H9 (cell line): ENCODE measurements around the gene HSPG2. TPM values are rescaled to one million over a fixed set of nuclear protein-coding genes. Genes with fewer than 3 reads are reported as not detected.

ENCODE experiments used
- DNase-seq: peaks from one replicate; pipeline ENCODE4 v3.0.0-alpha.2; 2017
- H2AFZ ChIP-seq: one replicate; pipeline ENCODE4 v1.6.1; 2013; ENCODE audit warnings: mild to moderate bottlenecking, low read length, control low read depth, moderate library complexity
- H2AK5ac ChIP-seq: 2 replicates; pipeline ENCODE4 v1.6.1; 2013; ENCODE audit warnings: low read length, control low read depth, mixed read lengths; ENCODE audit not compliant: insufficient read length
- H2BK120ac ChIP-seq: one replicate; pipeline ENCODE4 v1.6.1; 2013; ENCODE audit warnings: low read depth, mild to moderate bottlenecking, low read length, control low read depth, inconsistent platforms; ENCODE audit not compliant: poor library complexity, severe bottlenecking
- H2BK12ac ChIP-seq: 2 replicates; pipeline ENCODE4 v1.6.1; 2013; ENCODE audit warnings: low read length, control low read depth, mixed read lengths, low read depth; ENCODE audit not compliant: insufficient read length
- H2BK15ac ChIP-seq: 2 replicates; pipeline ENCODE4 v1.6.1; 2013; ENCODE audit warnings: low read depth, low read length, control low read depth
- H2BK20ac ChIP-seq: one replicate; pipeline ENCODE4 v1.6.1; 2013; ENCODE audit warnings: low read depth, mild to moderate bottlenecking, low read length, control low read depth, inconsistent platforms; ENCODE audit not compliant: poor library complexity, severe bottlenecking
- H2BK5ac ChIP-seq: 2 replicates; pipeline ENCODE4 v1.6.1; 2013; ENCODE audit warnings: low read length, control low read depth, mixed read lengths; ENCODE audit not compliant: insufficient read length
- H3K14ac ChIP-seq: 2 replicates; pipeline ENCODE4 v1.6.1; 2013; ENCODE audit warnings: low read length, control low read depth; ENCODE audit not compliant: insufficient read depth
- H3K18ac ChIP-seq: 2 replicates; pipeline ENCODE4 v1.6.1; 2013; ENCODE audit warnings: low read depth, mild to moderate bottlenecking, mixed read lengths, low read length, control low read depth; ENCODE audit not compliant: insufficient read length
- H3K23ac ChIP-seq: 2 replicates; pipeline ENCODE4 v1.6.1; 2013; ENCODE audit warnings: low read length, control low read depth, mixed read lengths, low read depth; ENCODE audit not compliant: insufficient read length
- H3K23me2 ChIP-seq: 2 replicates; pipeline ENCODE4 v1.6.1; 2013; ENCODE audit warnings: low read depth, mild to moderate bottlenecking, mixed read lengths, low read length, control low read depth; ENCODE audit not compliant: insufficient read length, poor library complexity, severe bottlenecking
- H3K27ac ChIP-seq: 2 replicates; pipeline ENCODE4 v1.5.1; 2013; ENCODE audit warnings: low read length, control low read depth, mixed read lengths, low read depth; ENCODE audit not compliant: insufficient read length
- H3K27me3 ChIP-seq: 2 replicates; pipeline ENCODE4 v1.6.1; 2013; ENCODE audit warnings: low read length, control low read depth, inconsistent platforms; ENCODE audit not compliant: insufficient read depth
- H3K4ac ChIP-seq: 2 replicates; pipeline ENCODE4 v1.6.1; 2013; ENCODE audit warnings: low read depth, mild to moderate bottlenecking, control low read depth, inconsistent platforms, low read length, moderate library complexity
- H3K4me1 ChIP-seq: 2 replicates; pipeline ENCODE4 v1.6.1; 2013; ENCODE audit warnings: low read length, control low read depth, inconsistent platforms; ENCODE audit not compliant: insufficient read depth
- H3K4me2 ChIP-seq: 2 replicates; pipeline ENCODE4 v1.6.1; 2013; ENCODE audit warnings: low read length, control low read depth, mixed read lengths; ENCODE audit not compliant: insufficient read length, insufficient read depth
- H3K56ac ChIP-seq: 2 replicates; pipeline ENCODE4 v1.6.1; 2013; ENCODE audit warnings: low read depth, mild to moderate bottlenecking, mixed read lengths, low read length, control low read depth; ENCODE audit not compliant: insufficient read length
- H3K79me1 ChIP-seq: 2 replicates; pipeline ENCODE4 v1.6.1; 2013; ENCODE audit warnings: low read depth, mild to moderate bottlenecking, moderate library complexity, low read length, control low read depth, inconsistent platforms; ENCODE audit not compliant: insufficient read depth, poor library complexity, severe bottlenecking
- H3K79me2 ChIP-seq: 2 replicates; pipeline ENCODE4 v1.6.1; 2013; ENCODE audit warnings: low read length, control low read depth, inconsistent platforms; ENCODE audit not compliant: insufficient read depth
- H3K9ac ChIP-seq: 2 replicates; pipeline ENCODE4 v1.6.1; 2013; ENCODE audit warnings: low read length, control low read depth, mixed read lengths; ENCODE audit not compliant: insufficient read length; ENCODE audit errors: extremely low read depth
- H3K9me3 ChIP-seq: one replicate; pipeline ENCODE4 v1.6.1; 2013; ENCODE audit warnings: low read depth, low read length, inconsistent platforms; ENCODE audit not compliant: control insufficient read depth
- H3T11ph ChIP-seq: one replicate; pipeline ENCODE4 v1.6.1; 2013; ENCODE audit warnings: mild to moderate bottlenecking, low read length, control low read depth, inconsistent platforms
- H4K20me1 ChIP-seq: one replicate; pipeline ENCODE4 v1.6.1; 2013; ENCODE audit not compliant: control insufficient read depth, insufficient read length, insufficient read depth
- H4K5ac ChIP-seq: 2 replicates; pipeline ENCODE4 v1.6.1; 2013; ENCODE audit warnings: low read depth, mild to moderate bottlenecking, mixed read lengths, low read length, control low read depth; ENCODE audit not compliant: insufficient read length
- H4K8ac ChIP-seq: replicated peaks from 2 replicates; pipeline ENCODE4 v1.6.1; 2013; ENCODE audit warnings: low read length, control low read depth, mixed read lengths, low read depth; ENCODE audit not compliant: insufficient read length
- H4K91ac ChIP-seq: 2 replicates; pipeline ENCODE4 v1.6.1; 2013; ENCODE audit warnings: low read depth, mild to moderate bottlenecking, moderate library complexity, mixed read lengths, low read length, control low read depth; ENCODE audit not compliant: insufficient read length
- H3K27ac Mint-ChIP-seq, 3 experiments: 2 replicates in 2 of 3; 3 replicates in 1 of 3; pipeline ENCODE4 v1.8.0; 2020 to 2021; ENCODE audit warnings: mixed read lengths in 3 of 3, mild to moderate bottlenecking in 1 of 3, moderate library complexity in 1 of 3
- H3K27me3 Mint-ChIP-seq: 2 replicates; pipeline ENCODE4 v1.8.0; 2021; ENCODE audit warnings: low read depth, mild to moderate bottlenecking, moderate library complexity, mixed read lengths
- H3K36me3 Mint-ChIP-seq, 3 experiments: 2 replicates in 2 of 3; 3 replicates in 1 of 3; pipeline ENCODE4 v1.8.0; 2020 to 2021; ENCODE audit warnings: low read depth in 3 of 3, mixed read lengths in 3 of 3; ENCODE audit not compliant: insufficient read depth in 1 of 3
- H3K4me1 Mint-ChIP-seq, 2 experiments: 2 replicates each; pipeline ENCODE4 v1.8.0; 2020; ENCODE audit warnings: mixed read lengths in 2 of 2
- H3K4me3 Mint-ChIP-seq, 2 experiments: 2 replicates in 1 of 2; 3 replicates in 1 of 2; pipeline ENCODE4 v1.8.0; 2020 to 2021; ENCODE audit warnings: mild to moderate bottlenecking in 2 of 2, mixed read lengths in 2 of 2, moderate library complexity in 1 of 2
- H3K9me3 Mint-ChIP-seq, 2 experiments: 2 replicates in 1 of 2; 3 replicates in 1 of 2; pipeline ENCODE4 v1.8.0; 2020; ENCODE audit warnings: mild to moderate bottlenecking in 2 of 2, mixed read lengths in 2 of 2, moderate library complexity in 1 of 2
- WGBS: extraction: QIAGEN DNeasy Blood & Tissue Kit; methylation state at CpG from one replicate; pipeline ENCODE4 v1.1.7; 2013; ENCODE audit warnings: missing lambda C conversion rate, low lambda C conversion rate, mixed read lengths; ENCODE audit not compliant: insufficient read length; ENCODE audit errors: extremely low coverage; 5-methylcytosine and 5-hydroxymethylcytosine counted together
- total RNA-seq: library from RNA; stranded (reverse); gene quantifications from 2 replicates; pipeline ENCODE4 v1.2.1, GENCODE V29; 2021
- TF ChIP-seq, protein P1 (sequence below): fragments of 200-600 bp; sonication (generic); conservative IDR thresholded peaks from 3 replicates; pipeline ENCODE4 v1.8.0; 2021; ENCODE audit warnings: antibody characterized with exemption, mild to moderate bottlenecking

HSPG2 gene
- total RNA-seq, 1 experiment from 2014 or later, result 90.0 TPM

DNA sequence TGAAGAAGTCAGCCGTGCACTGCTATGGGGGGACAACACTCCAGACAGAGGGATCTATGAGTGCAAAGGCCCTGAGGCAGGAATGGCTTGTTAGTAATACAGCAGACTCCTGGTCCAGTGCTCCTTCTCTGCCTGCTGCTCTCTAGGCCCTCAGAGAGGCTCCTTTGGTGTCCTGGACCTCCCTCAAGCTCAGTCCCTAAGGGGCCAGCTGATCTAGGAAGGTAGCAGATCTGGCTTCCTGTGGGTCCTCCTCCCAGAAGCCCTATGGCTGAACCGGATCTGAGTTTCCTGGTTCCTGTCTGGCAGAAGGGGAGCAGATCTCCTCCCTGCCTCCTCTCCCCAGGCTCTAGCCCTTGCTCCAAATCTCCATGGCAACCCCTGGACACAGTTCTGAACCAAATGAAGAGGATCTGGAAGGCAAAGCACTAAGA lies 125.2 kb downstream of the HSPG2 start, which contains the start of gene LDLRAD2:
LDLRAD2 (plus strand) TSS at position 391 of the 431 bp plus-strand sequence. CDS start 187 bp downstream, outside the sequence.
- H3K23me2 ChIP-seq, result no peaks in the 10 kb centered on the region
- H3K27ac ChIP-seq, result no peak within 1 kb of the TSS
- H3T11ph ChIP-seq, result no peak within 1 kb of the TSS
- TF ChIP-seq, protein P1, sequence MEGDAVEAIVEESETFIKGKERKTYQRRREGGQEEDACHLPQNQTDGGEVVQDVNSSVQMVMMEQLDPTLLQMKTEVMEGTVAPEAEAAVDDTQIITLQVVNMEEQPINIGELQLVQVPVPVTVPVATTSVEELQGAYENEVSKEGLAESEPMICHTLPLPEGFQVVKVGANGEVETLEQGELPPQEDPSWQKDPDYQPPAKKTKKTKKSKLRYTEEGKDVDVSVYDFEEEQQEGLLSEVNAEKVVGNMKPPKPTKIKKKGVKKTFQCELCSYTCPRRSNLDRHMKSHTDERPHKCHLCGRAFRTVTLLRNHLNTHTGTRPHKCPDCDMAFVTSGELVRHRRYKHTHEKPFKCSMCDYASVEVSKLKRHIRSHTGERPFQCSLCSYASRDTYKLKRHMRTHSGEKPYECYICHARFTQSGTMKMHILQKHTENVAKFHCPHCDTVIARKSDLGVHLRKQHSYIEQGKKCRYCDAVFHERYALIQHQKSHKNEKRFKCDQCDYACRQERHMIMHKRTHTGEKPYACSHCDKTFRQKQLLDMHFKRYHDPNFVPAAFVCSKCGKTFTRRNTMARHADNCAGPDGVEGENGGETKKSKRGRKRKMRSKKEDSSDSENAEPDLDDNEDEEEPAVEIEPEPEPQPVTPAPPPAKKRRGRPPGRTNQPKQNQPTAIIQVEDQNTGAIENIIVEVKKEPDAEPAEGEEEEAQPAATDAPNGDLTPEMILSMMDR, result no peak
- H3K9me3 ChIP-seq, result no peaks in the 10 kb centered on the region
- no peak within 1 kb of the TSS for H3K14ac ChIP-seq
- no peaks in the 10 kb centered on the region for H3K4me1 ChIP-seq
- no peaks in the 10 kb centered on the region for H3K79me1 ChIP-seq
- Mint-ChIP-seq H3K27ac (no peak within 1 kb of the TSS; a peak in 1 of 7 replicates), H3K9me3 (no peaks in the 10 kb centered on the region; a peak in 1 of 5 replicates), H3K36me3 (no peaks in the 10 kb centered on the region), H3K4me1 (peaks cover 5 to 7% of the 10 kb centered on the region in 2 experiments), H3K27me3 (peaks cover 16% of the 10 kb centered on the region), H3K4me3 (no peak within 1 kb of the TSS; a peak in 1 of 5 replicates)
- H3K56ac ChIP-seq, result no peak within 1 kb of the TSS
- H4K20me1 ChIP-seq, result no peaks in the 10 kb centered on the region
- H3K9ac ChIP-seq, result no peak within 1 kb of the TSS
- no peak within 1 kb of the TSS for H3K4ac ChIP-seq
- no peak for DNase-seq
- 0 out of 2 replicates have a peak, but pooled peaks cover 2% of the 10 kb centered on the region for H3K79me2 ChIP-seq
- no peak within 1 kb of the TSS for H2AFZ ChIP-seq
- H3K27me3 ChIP-seq, result no peaks in the 10 kb centered on the region
- WGBS, result no CpG with 5 or more reads among the region's 2 CpGs
- no peak within 1 kb of the TSS for H2BK12ac ChIP-seq
- no peak within 1 kb of the TSS for H2BK120ac ChIP-seq
- H4K5ac ChIP-seq, result no peak within 1 kb of the TSS
- no peak within 1 kb of the TSS for H3K4me2 ChIP-seq
- H2BK15ac ChIP-seq, result no peak within 1 kb of the TSS
- H2BK20ac ChIP-seq, result no peak within 1 kb of the TSS
- H3K23ac ChIP-seq, result no peak within 1 kb of the TSS
- no peak within 1 kb of the TSS for H3K18ac ChIP-seq
- no peak within 1 kb of the TSS for H4K91ac ChIP-seq
- no peak within 1 kb of the TSS for H2AK5ac ChIP-seq
- H2BK5ac ChIP-seq, result no peak within 1 kb of the TSS
- H4K8ac ChIP-seq, result no peak within 1 kb of the TSS
